Measurements from ENCODE around the gene TRIM47.

DNA sequence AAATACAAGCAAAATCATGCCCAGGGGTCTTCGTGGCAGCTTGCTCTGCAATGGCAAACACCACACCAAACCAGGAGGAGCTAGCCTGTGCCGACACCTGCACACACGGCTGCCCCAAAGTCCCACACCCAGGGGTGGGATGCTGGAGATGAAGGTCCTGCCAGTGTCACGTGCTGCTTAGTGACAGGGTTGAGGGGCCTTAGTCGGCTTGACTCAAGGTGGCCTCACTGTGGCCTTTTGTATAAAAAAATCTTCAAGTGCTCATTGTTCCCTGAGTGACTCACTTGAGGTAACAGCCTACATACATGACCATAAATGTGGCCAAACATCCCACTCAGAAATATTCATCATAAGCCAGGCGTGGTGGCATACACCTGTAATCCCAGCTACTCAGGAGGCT lies 11.1 kb upstream of the TRIM47 start:
- TF ChIP-seq, protein P1, sequence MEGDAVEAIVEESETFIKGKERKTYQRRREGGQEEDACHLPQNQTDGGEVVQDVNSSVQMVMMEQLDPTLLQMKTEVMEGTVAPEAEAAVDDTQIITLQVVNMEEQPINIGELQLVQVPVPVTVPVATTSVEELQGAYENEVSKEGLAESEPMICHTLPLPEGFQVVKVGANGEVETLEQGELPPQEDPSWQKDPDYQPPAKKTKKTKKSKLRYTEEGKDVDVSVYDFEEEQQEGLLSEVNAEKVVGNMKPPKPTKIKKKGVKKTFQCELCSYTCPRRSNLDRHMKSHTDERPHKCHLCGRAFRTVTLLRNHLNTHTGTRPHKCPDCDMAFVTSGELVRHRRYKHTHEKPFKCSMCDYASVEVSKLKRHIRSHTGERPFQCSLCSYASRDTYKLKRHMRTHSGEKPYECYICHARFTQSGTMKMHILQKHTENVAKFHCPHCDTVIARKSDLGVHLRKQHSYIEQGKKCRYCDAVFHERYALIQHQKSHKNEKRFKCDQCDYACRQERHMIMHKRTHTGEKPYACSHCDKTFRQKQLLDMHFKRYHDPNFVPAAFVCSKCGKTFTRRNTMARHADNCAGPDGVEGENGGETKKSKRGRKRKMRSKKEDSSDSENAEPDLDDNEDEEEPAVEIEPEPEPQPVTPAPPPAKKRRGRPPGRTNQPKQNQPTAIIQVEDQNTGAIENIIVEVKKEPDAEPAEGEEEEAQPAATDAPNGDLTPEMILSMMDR (IDR thresholded peaks at IDR 0.05): no peak
- no peak for TF ChIP-seq ZFX (IDR thresholded peaks at IDR 0.05; ENCODE audit: borderline replicate concordance)
